Thoracic aorta (tissue), 2 donors: Measurements from ENCODE around the gene FRMD3. TPM values are rescaled to one million over a fixed set of nuclear protein-coding genes. Genes with fewer than 3 reads are reported as not detected.

Source experiments
- ATAC-seq: fragments of 150-250 bp; one replicate; pipeline ENCODE4 v1.8.0; 2017; ENCODE audit warnings: low read depth; ENCODE audit not compliant: insufficient number of reproducible peaks, low FRiP score
- DNase-seq: peaks from one replicate; pipeline ENCODE4 v3.0.0-alpha.2; 2020; ENCODE audit warnings: low spot score
- H3K27ac ChIP-seq, 2 donors: fragments of 200-600 bp; sonication (generic); 1 replicate in 1 of 2; 2 replicates in 1 of 2; pipeline ENCODE4 v1.5.1; 2016; ENCODE audit warnings: mild to moderate bottlenecking in 2 of 2, moderate library complexity in 2 of 2
- H3K27me3 ChIP-seq: fragments of 200-600 bp; sonication (generic); replicated peaks from 2 replicates; pipeline ENCODE4 v1.6.0; 2016; ENCODE audit warnings: mild to moderate bottlenecking; ENCODE audit not compliant: insufficient read depth
- H3K36me3 ChIP-seq: fragments of 200-600 bp; sonication (generic); one replicate; pipeline ENCODE4 v1.5.1; 2016
- H3K4me1 ChIP-seq, 2 donors: fragments of 200-600 bp; sonication (generic); 1 replicate in 1 of 2; 2 replicates in 1 of 2; pipeline versions ENCODE4 v1.5.1 to v1.6.0; 2016; ENCODE audit warnings: low read depth in 2 of 2, mild to moderate bottlenecking in 1 of 2; ENCODE audit not compliant: control insufficient read depth in 1 of 2
- H3K4me3 ChIP-seq: fragments of 200-600 bp; sonication (generic); 2 replicates; pipeline ENCODE4 v1.5.1; 2016; ENCODE audit warnings: mild to moderate bottlenecking
- H3K9me3 ChIP-seq: fragments of 200-600 bp; sonication (generic); 2 replicates; pipeline ENCODE4 v1.5.1; 2016
- CTCF ChIP-seq: fragments of 200-600 bp; sonication (generic); IDR thresholded peaks from one replicate; pipeline ENCODE4 v1.5.1; 2019; ENCODE audit warnings: antibody characterized with exemption
- total RNA-seq, 2 donors: library from RNA; depleted of rRNA; stranded (reverse); fragments of >200 nt; gene quantifications; one replicate each; pipeline versions ENCODE4 v1.1.0 to v1.2.3, GENCODE V29; 2016

FRMD3 gene
- total RNA-seq, 2 donors from 2014 or later = 5.2 to 6.2 TPM

- no peaks in the 10 kb centered on the region for H3K36me3 ChIP-seq
- peaks cover 4 to 21% of the 10 kb centered on the region in 2 donors for H3K4me1 ChIP-seq
- H3K9me3 ChIP-seq = peaks cover 4% of the 10 kb centered on the region
- TF ChIP-seq CTCF = no peak
- no peak for ATAC-seq
- H3K27me3 ChIP-seq = no peaks in the 10 kb centered on the region
- no peak for DNase-seq
- H3K4me3 ChIP-seq = peak overlapping the region; percentile 9
- no peak overlapping the region for H3K27ac ChIP-seq
Measured at GRCh38 chr9:83405759-83406158, 132.4 kb downstream of the FRMD3 start.

GRCh38 chr9:83403527-83404238, 134.5 kb downstream of the FRMD3 start:
- no peaks in the 10 kb centered on the region for H3K27me3 ChIP-seq
- peaks cover 4 to 26% of the 10 kb centered on the region in 2 donors for H3K4me1 ChIP-seq
- H3K4me3 ChIP-seq = no peak overlapping the region
- no peak overlapping the region for H3K27ac ChIP-seq
- TF ChIP-seq CTCF = no peak
- ATAC-seq = no peak
- H3K36me3 ChIP-seq = no peaks in the 10 kb centered on the region
- DNase-seq = no peak
- H3K9me3 ChIP-seq = peaks cover 4% of the 10 kb centered on the region

GRCh38 chr9:83401328-83401900, 136.8 kb downstream of the FRMD3 start:
- Histone ChIP-seq H3K36me3 (no peaks in the 10 kb centered on the region), H3K4me1 (peaks cover 4 to 26% of the 10 kb centered on the region in 2 donors), H3K27me3 (no peaks in the 10 kb centered on the region), H3K9me3 (no peaks in the 10 kb centered on the region), H3K4me3 (no peak overlapping the region), H3K27ac (no peak overlapping the region)
- ATAC-seq = no peak
- no peak for DNase-seq
- TF ChIP-seq CTCF = no peak

GRCh38 chr9:83396813-83397212, 141.4 kb downstream of the FRMD3 start:
- no peaks in the 10 kb centered on the region for H3K9me3 ChIP-seq
- ATAC-seq = no peak

More at GRCh38 chr9:83396813-83397212, 141.4 kb downstream of the FRMD3 start:
- TF ChIP-seq CTCF = no peak
- no peaks in the 10 kb centered on the region for H3K36me3 ChIP-seq
- H3K4me3 ChIP-seq = no peak overlapping the region
- no peak overlapping the region for H3K27ac ChIP-seq
- no peak for DNase-seq
- no peaks in the 10 kb centered on the region for H3K27me3 ChIP-seq
- peaks cover 0 to 5% of the 10 kb centered on the region in 2 donors for H3K4me1 ChIP-seq
